ENCODE results near the gene EXOC3.
A peak's percentile ranks its signal among the peaks of the same experiment; 100 is the strongest.
"Not testable (repeated sequence)": the region's sequence is repeated elsewhere in the genome, so short reads cannot be mapped to it uniquely, and the experiment has no call there.

Gene EXOC3

GRCh38 chr5:458547-459353 lies 15.8 kb downstream of the EXOC3 start:
- no peak for DNase-seq

GRCh38 chr5:459562-460272 lies 16.7 kb downstream of the EXOC3 start:
- DNase-seq: no peak

- DNase-seq: no peak
These were observed 17.3 kb downstream of the EXOC3 start for GRCh38 chr5:460273-460625.

GRCh38 chr5:462051-462481 lies 19.1 kb downstream of the EXOC3 start:
- no peak for DNase-seq

- DNase-seq: no peak
These were observed 20.3 kb downstream of the EXOC3 start for GRCh38 chr5:463301-463700.

GRCh38 chr5:463952-464351 lies 21.0 kb downstream of the EXOC3 start:
- DNase-seq: no peak

GRCh38 chr5:464446-464842 lies 21.5 kb downstream of the EXOC3 start:
- DNase-seq: no peak

- DNase-seq: no peak
These were observed 22.0 kb downstream of the EXOC3 start for GRCh38 chr5:464843-465590.

- no peak for DNase-seq
These were observed 22.8 kb downstream of the EXOC3 start for GRCh38 chr5:465591-466403.

- DNase-seq: no peak
These were observed 23.8 kb downstream of the EXOC3 start for GRCh38 chr5:466661-467310.

GRCh38 chr5:468401-468800 lies 25.4 kb downstream of the EXOC3 start:
- DNase-seq: no peak

- DNase-seq: no peak
These were observed 26.9 kb downstream of the EXOC3 start for GRCh38 chr5:469752-470483.

GRCh38 chr5:470961-471749 lies 28.2 kb downstream of the EXOC3 start:
- no peak for DNase-seq

GRCh38 chr5:471750-472058 lies 28.7 kb downstream of the EXOC3 start:
- DNase-seq: no peak

- peak; percentile 51 for DNase-seq
These were observed 29.2 kb downstream of the EXOC3 start for GRCh38 chr5:472076-472655.

- DNase-seq: peak; percentile 90
These were observed 29.9 kb downstream of the EXOC3 start for GRCh38 chr5:472656-473550.

GRCh38 chr5:473551-474192 lies 30.7 kb downstream of the EXOC3 start:
- no peak for DNase-seq

- DNase-seq: not testable (repeated sequence)
These were observed 31.4 kb downstream of the EXOC3 start for GRCh38 chr5:474232-474839.

All from left hindlimb (tissue), 1 donor.